ENCODE measurements around the gene PCYT1A.
"Not testable (repeated sequence)": the region's sequence is repeated elsewhere in the genome, so short reads cannot be mapped to it uniquely, and the experiment has no call there.

PCYT1A gene

GRCh38 chr3:196214783-196215441 lies 72.6 kb downstream of the PCYT1A start:
- DNase-seq (ENCODE audit: low read depth in 2 of 2): no peak

- DNase-seq (ENCODE audit: low read depth in 2 of 2): no peak
These were observed 76.6 kb downstream of the PCYT1A start, which contains the start of gene ZDHHC19 for GRCh38 chr3:196210673-196211556. Gene ZDHHC19, minus strand, starts transcription at chr3:196211400. Its CDS starts 85 bp downstream, at chr3:196211315.

GRCh38 chr3:196209944-196210672 lies 77.4 kb downstream of the PCYT1A start:
- not testable (repeated sequence) for DNase-seq (ENCODE audit: low read depth in 2 of 2)

- no peak for DNase-seq (ENCODE audit: low read depth in 2 of 2)
These were observed 78.4 kb downstream of the PCYT1A start for GRCh38 chr3:196208942-196209695.

GRCh38 chr3:196207833-196208607 lies 79.5 kb downstream of the PCYT1A start:
- peak; percentile 62 to 63 for DNase-seq (ENCODE audit: low read depth in 2 of 2)

GRCh38 chr3:196207159-196207832 lies 80.2 kb downstream of the PCYT1A start:
- no peak for DNase-seq (ENCODE audit: low read depth in 2 of 2)

GRCh38 chr3:196205442-196206205 lies 81.9 kb downstream of the PCYT1A start:
- DNase-seq (ENCODE audit: low read depth in 2 of 2): not testable (repeated sequence)

- DNase-seq (ENCODE audit: low read depth in 2 of 2): no peak
These were observed 83.7 kb downstream of the PCYT1A start for GRCh38 chr3:196203846-196204245.

GRCh38 chr3:196202516-196202970 lies 85.0 kb downstream of the PCYT1A start:
- no peak for DNase-seq (ENCODE audit: low read depth in 2 of 2)

GRCh38 chr3:196198771-196199753 lies 88.5 kb downstream of the PCYT1A start:
- DNase-seq (ENCODE audit: low read depth in 2 of 2): no peak

GRCh38 chr3:196198081-196198675 lies 89.3 kb downstream of the PCYT1A start:
- no peak for DNase-seq (ENCODE audit: low read depth in 2 of 2)

- no peak for DNase-seq (ENCODE audit: low read depth in 2 of 2)
These were observed 90.0 kb downstream of the PCYT1A start for GRCh38 chr3:196197524-196197923.

- no peak for DNase-seq (ENCODE audit: low read depth in 2 of 2)
These were observed 91.8 kb downstream of the PCYT1A start for GRCh38 chr3:196195664-196196265.

- DNase-seq (ENCODE audit: low read depth in 2 of 2): no peak
These were observed 93.0 kb downstream of the PCYT1A start for GRCh38 chr3:196194542-196194915.

GRCh38 chr3:196193736-196194541 lies 93.6 kb downstream of the PCYT1A start:
- DNase-seq (ENCODE audit: low read depth in 2 of 2): no peak

- no peak for DNase-seq (ENCODE audit: low read depth in 2 of 2)
These were observed 94.3 kb downstream of the PCYT1A start for GRCh38 chr3:196193133-196193735.
